HTERT RPE-1 (cell line): ENCODE measurements around the gene CYP27C1.

Experiments
- in situ Hi-C: fragments of 300-500 bp; cut with MboI; formaldehyde crosslinking; loops from 4 replicates; pipeline ENCODE4 v1.14.3; 2020; ENCODE audit warnings: low sequenced_read_pairs

Gene CYP27C1

DNA sequence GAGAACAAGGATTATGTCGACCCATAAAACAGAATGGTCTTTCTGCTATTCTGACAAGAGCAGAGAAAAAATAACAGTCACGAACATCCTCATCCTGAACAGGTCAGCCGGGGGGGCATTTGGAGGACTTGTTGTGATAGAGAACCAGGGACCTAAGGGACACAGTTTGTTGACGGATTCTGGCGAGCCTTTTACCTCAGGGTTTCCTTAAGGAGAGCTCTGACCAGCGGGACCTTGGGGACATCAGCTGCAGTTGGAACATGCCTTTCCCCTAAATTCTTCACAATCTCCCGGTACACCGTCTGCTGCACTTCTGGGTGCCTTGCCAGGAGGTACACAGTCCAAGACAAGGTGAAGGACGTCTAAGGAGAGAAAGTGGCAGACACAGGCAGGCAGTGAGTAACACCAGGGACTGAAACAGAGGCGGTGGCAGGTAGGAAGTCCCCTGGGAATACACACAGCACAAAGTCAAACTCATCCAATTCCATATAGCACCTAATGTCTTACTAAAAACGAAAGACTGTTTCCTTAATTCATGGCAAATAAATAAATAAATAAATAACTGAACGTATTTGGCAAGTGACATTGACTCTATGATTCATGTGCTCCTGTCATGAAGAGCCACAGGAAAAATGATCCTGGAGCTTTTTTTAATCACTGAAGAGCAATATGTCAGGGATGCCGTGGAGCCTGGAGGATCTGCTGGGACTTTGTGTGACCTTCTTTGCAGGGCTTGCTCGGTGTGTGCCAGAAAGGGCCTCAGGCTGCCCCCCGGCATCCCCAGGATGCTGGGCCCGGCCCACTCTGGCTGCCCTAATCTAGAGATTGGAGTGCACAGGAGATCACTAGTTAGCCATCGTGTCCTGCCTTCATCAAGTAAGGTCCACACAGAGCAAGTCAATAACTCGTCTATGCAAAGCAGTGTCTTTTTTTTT, 24.7 kb downstream of the CYP27C1 start:
- in situ Hi-C loops: no loop called here

DNA sequence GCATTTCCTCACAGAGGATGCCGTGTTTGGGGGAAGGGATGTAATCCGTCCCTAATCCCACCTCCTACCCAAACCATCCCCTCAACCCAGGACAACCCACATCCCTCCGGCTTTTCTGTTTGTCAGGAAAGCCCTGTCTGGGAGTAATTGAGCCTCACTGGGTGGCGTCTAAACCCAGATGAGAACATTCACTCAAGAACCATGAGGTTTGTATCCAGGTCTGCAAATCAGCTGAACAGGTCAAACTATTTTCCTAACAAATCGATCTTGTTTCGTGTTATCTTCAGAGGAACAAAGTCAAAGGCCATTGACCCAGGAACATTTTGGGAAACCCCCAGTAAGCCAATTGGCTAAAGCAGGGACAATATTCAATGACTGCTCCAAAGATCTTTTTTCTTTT, 25.7 kb downstream of the CYP27C1 start:
- in situ Hi-C loops: no loop called here

DNA sequence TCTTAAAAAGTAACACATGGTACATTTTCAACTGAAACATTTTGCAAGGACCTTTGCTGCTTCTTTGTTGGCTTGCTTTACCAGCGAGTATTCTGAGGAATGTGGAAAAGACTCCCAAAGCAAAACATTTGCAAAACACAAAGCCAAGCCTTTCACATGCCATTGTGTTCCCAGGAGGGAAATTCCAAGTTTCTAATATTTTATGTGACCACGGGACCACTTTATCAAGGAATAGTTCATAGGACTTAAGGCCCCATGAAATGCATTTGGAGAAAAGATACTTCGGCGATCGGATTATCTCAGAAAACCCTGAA, 26.2 kb downstream of the CYP27C1 start:
- in situ Hi-C loops: no loop called here

DNA sequence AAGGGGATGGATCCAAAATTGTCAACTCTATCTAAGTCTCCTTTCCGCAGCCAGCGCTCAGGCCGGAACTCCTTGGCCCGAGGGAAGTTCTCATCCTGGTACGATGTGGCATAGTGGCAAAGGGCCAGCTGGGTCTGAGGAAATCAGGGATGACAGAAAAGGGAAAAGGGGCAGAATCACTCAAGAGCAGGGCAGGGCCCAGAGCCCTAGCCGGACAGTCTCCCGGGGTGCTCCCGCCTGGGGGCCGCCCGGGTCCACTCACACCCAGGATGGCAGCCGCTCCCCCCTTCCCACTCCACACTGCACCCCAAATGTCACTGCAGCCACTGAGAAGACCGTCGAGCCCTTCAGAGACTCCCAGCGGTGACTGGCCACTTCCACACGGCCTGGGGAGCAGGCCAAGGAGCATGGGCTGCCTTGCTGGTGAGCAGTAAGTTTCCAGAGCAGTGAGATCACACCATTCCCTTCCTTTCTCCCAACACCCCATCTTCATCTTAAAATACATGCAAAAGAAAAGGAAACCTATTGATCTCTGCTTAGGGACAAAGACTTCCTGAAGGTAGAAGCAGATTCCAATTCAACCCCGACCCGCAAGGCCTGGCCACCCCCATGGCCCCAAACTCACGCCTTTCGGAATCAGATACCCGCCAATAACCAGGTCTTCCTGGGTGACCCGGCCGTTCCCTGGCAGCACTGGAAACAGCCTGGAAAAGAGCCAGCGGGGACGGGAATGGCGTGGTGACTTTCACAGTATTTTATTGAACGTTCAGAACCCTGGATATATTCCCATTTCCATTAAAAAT, 26.7 kb downstream of the CYP27C1 start:
- in situ Hi-C loops: no loop called here

DNA sequence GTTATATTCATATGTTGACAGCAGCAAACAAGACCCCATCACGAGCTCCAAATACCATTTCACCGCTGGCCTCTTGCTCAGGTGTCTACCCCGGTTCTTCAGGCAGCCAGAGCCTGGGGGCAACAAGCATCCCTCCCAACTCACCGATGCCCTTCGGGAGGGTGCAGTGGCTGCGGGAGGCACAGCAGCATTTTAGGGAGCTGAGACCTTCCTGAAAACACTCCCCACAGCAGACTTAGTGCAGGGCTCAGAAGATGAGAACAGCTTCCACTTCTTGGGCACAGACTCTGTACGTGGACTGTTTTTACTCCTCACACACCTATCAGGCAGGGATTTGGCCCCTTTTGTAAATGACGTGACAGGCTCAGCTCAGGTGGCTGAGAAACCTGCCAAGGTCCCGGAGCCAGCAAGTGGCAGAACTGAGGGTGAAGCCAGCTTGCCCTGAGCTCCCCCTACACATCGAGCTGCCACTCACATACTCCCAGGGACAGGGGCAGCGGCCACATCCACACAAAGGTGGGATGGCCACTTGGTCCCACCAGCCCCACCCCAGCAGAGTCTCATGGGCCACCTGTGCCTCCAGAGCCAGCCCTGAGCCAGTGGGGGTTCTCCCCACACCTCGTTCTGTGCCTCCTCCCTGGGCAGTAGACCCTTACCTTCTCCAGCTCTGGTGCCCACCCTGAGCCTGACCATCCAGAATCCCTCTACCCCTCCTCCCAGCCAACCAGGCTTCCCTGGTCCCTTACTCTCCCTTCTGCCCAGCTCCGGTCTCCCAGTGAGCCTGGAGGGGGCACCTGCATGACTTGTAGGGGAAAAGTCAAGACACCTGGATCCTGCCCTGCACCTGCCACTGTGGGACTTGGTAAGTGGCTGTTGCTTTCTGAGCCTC, 28.5 kb downstream of the CYP27C1 start:
- in situ Hi-C loops: no loop called here

DNA sequence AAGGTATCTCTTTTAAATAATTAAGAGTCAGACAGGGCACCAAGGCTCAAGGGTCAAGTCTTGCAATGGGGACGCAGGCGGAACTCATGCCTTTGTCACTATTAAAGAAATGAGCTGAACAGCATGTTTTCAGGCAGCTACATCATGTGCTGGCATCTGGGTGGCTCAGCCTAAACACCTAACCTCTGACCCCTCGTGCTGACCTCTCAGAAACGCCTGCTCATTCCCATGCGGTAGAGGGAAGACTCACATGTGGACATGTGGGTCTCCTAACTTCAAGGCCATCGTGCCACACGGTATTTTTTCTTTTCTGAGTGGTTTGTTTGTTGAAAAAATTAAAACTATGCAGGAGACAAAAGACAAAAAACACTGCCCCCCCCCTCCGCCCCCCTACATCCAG, 31.3 kb downstream of the CYP27C1 start:
- in situ Hi-C loops: no loop called here

DNA sequence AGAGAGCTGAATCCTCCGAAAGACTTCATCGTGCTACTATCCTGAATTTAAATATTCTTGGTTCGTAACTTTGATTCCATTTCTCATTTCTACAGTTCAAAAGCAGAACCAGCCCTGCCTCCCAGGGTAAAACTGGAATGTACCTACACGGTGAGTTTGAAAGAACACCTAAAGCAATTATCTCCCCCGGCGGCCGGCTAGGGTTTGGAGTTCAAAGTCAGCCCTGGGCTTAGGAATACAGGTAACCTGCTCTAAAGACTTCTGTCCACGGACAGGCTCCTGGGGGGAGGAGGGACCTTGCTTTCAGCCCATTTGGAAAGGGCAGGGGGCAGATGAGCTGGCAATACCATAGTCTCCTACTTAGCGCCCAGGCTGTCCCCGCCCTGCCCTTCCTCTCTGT, 32.3 kb downstream of the CYP27C1 start:
- in situ Hi-C loops: no loop called here

DNA sequence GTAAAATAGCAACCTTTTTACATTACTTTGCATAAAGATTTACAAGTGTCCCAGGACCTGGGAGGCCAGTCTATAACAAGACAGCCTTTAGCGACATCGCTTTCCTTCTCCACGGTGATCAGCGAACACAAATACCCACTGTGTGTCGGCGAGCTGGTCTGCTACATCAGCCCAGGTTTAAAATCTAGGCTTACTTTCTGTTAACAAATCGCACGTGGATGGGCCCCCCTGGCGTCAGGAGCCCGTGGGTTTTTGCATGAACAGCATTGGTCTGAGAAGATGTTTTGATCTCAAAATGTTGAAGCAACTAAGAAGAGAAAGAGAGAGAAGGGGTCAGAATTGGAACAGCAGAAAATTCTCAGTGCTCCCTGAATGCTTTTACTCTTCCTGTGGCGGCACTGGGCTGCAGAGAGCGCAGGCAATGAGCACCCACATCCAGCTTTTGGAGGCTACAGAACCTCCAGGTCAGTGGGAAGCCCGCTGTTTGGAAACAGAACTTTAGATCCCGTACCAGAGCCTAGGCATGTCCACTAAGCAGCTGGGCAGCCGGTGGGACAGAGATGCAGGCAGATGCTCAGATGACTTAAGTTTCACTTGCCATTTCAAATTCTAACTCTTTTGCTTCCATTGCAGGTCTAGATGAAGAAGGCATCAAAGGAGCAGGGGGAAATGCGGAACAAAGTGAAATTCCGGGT, 32.9 kb downstream of the CYP27C1 start:
- in situ Hi-C loops: no loop called here

DNA sequence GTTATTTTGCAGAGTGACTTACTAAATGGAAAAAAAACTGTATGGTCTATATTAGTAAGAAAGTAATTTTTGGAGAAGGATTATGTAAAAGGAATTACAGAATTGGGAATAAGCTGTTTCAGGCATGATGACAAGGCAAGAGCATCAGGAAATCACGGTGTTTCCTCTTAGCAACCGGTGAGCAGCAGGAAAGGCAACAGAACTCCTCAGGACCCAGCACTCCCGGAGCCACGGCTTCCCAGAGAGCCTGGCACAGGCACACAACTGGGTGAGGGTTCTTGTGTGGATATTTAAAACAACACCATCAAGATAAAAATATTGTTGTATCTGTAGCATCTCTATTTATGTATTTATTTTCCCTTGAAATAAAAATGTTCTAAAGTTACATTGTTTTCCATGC, 34.4 kb downstream of the CYP27C1 start:
- in situ Hi-C loops: no loop called here

DNA sequence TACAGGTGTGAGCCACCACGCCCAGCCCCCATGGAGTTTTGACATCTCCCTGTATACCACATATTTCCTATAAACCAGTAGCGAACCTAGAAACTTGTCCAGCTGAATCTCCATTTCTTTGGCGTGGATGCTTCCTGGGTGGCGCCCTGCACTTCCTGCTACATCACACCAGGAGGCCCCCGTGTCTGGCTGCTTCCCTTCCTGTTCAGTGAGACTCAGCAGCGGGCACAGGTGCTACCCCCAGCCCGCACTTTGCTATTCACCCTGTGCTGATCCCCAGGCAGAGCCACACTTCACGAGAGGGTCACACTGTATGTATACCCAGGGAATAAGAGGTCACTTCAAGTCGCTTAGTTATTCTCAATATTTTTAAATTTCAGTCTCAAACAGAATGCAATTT, 35.0 kb downstream of the CYP27C1 start:
- in situ Hi-C loops: no loop called here

DNA sequence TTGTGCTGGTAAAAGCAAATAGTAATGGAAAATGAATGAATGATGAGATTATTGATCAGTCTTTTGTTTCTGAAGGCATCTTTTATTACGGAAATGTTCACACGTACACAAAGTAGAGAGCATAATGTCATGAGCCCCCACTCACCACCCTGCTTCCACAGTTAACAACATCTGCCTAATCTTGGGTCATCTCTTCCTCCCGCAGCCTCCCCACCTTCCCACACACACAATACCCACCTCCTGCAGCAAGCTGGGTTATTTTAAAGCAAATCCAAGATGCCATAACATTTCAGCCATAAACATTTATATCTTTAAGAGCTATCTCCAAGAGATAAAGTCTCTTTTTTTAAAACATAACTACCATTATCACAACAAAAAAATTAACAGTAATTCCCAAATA, 36.3 kb downstream of the CYP27C1 start:
- in situ Hi-C loops: no loop called here

DNA sequence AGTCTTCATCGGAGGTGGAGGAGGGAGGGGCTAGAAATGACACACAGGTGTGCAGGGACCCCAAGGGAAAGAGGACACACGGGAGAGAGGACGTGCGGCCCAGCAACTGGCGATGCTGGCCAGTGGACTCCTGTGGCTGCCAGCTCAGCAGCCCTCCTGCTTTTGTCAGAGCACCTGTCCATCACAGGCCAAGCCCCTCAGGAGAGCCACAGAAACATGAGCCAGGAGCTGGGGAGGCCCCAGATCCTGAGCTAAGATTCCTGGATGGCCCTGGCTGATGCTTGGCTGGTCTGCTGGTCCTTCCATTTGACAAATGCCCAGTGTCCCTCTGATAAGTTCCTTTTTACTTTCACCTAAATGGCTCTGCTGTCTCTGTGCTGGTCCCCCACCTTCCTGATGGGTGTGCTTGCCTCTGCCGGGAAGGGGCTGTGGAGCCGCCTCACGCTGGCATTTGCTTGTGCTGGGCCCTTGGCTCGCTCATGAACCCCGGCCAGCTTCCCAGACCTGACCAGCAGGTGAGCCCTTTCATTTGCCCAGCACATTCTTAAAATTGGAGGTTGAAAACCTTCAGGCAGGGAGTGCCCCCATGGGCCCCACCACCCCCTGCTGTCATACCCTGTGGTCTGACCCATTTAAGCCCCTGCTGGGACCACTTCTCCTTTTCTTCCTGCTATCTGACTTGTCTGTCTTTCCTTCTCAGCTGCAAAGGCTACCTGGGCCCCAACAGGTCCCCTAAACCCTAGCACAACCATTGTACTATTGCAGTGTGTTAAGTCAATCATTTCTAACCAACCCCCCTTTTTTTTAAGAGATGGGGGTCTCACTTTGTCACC, 37.3 kb downstream of the CYP27C1 start:
- in situ Hi-C loops: no loop called here

DNA sequence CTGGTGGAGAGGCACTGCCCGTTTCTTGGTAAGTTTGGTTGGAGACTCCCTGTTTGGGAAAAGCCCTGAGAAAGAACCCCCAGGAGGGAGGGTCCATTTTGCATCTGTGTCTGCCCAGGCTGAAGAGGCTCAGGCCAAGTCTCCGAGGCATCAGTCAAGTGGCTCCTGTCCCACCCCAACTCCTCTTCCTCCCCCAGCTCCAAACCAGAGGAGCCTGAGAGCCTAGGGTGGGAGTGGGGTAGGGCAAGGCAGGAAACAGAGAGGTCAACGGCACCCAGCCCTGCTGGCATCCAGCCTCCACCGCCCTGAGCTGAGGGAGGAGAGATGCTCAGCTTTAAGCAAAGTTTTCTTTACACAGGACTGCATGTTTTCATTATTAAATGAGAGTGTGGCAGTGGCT, 38.2 kb downstream of the CYP27C1 start:
- in situ Hi-C loops: no loop called here

DNA sequence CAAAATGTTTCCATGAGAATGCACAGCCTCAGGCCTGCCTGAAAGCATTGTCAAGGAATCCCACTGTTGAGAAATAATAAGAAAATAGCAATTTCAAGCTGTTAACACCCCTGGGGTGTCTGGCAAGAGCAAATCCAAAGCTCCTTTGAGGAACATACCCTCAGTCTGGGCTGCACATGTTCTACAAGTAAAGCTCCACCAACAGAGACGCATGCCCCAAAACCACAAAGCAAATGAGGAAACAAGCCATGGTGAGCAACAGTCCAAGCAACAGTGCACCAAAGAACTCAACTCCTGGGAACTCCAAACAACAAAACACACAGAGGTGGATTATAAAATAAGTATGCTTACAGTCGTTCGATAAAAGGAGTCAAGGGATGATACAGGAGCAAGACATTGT, 40.3 kb downstream of the CYP27C1 start:
- in situ Hi-C loops: no loop called here

DNA sequence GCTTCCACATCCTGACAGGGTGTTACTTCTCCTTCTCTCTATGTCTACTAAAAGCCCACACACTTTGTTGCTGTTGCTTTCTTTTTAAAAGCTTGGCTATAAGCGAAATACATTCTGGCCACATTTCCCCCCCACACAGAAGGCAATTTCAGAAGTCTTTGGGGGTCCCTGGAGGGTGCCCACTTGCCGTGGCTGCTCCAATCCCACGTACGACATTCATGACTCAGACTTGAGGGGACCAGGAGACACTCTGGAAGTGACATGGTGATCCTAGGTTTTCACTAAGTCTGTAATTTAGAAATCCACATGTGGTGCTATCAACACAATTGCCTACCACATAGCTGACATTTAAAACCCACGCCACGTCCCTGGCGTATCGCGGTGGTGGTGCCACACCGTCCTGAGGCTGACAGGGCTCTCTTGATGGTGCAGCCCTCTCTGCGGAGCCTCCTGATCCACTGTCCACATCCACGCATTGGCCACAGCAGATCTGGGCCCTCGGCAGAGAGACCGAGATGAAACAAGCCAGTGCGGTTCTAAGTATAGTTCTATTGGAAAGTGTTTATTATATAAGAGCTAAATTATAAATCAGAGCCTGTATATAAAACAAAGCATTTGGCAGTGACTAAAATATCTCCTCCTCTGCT, 42.4 kb downstream of the CYP27C1 start:
- in situ Hi-C loops: no loop called here

DNA sequence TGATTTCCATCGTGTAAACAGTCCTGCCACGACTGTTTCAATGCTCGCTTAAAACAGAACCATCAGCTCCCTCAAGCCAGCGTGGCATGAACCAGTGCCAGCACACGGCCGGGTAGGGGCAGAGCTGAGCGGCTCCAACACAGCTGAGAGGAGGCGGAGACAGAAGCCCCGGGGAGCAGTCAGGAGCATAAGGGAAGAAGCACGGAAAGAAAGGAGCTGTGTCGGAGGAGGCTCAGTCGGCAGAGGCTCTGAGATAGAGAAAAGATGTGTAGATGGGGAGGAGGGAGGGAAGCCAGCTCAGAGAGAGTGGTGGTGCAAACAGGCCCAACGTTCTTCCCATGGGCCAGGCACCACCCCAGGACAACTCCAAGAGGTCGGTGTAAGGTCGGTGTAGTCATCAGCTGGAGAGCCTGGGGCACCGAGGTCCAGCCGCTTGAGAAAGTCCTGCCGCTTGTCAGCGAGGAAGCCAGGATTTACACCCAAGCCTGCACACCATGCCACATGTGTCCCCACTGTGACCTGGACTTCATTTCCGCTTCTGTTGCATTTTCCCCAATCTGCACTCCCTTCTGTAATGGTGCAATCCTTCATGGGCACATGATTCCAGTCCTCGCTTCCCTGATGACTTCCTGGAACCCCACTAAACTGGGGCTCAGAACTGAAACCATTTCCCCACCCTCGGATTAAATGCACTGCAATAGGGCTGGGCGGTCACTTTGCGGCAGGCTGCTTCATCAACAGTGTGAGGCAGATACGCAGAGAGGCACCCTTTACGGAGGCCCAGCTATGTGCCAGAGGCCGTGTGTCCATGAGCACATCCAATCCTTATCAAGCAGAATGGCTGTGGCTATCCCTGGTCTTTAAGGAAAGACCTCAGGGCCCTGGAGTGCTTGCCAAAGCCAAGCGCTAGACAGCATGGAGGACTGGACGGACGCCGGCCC, 43.5 kb downstream of the CYP27C1 start:
- in situ Hi-C loops: no loop called here

DNA sequence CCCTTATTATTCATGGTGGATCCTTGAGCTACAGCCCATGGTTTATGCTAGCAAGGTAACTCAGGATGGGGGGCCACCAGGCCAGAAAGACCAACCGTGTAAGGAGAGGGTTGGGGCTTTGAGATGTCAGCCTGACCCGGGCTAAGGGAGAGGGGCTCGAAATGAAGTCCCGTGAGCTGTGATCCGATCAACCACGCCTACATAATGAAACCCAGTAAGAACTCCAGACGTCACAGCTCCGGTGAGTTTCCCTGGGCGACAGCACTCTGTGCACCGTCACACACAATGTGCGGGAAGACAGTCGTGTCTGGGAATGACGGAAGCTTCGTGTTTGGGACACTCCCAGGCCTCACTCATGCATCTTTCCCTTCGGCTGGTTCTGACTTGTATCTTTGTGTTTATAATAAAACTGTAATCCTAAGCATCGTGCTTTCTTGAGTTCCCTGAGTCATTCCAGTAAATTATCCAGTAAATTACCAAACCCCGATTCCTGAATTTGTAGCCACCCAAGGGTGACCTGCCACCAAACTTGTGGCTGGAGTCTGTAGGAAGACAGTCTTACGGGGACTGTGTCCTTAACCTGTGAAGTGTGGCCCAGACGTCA, 44.2 kb downstream of the CYP27C1 start:
- in situ Hi-C loops: no loop called here
